GM10248 (cell line): ENCODE measurements around the gene PLA2G4A.

Experiments used
- CTCF ChIA-PET: fragments of 300-600 bp; sonication (Branson Sonifier 250); formaldehyde crosslinking; extraction: SDS; loops from one replicate; lab custom pipeline; 2021; ENCODE audit warnings: antibody characterized with exemption; lab: Yijun Ruan, JAX
- POLR2A ChIA-PET: fragments of 350-650 bp; sonication (Branson Sonifier 250); formaldehyde crosslinking; extraction: SDS; loops from one replicate; lab custom pipeline; 2020; ENCODE audit warnings: antibody characterized with exemption; lab: Yijun Ruan, JAX
- DNase-seq: peaks from one replicate; pipeline ENCODE4 v3.0.0; 2012; ENCODE audit errors: extremely low spot score
- TF ChIP-seq, protein P1 (sequence below): IDR thresholded peaks from 2 replicates; pipeline ENCODE4 v1.5.1; 2012; ENCODE audit warnings: mild to moderate bottlenecking, low read depth; ENCODE audit errors: extremely low read depth, missing control alignments, control extremely low read depth

Gene PLA2G4A

DNA sequence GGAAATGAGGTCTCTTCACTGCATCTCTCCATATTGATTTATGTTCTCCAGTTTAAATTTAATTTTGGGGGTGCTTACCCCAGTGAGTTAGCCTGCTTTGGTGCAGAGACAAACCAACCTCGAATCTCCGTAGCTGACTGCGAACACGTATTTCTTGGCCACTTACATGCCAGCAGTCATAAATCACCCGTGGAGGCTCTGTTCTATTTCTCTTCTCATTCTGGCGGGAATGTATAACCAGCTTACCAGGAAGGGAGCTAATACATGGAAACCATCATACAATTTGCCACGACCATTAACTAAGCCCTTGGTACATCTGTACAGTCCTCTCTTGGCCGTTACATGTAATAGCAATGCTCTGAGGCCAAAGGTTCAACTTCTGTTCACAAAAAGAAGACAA is 148.0 kb downstream of the PLA2G4A start:
- TF ChIP-seq, protein P1, sequence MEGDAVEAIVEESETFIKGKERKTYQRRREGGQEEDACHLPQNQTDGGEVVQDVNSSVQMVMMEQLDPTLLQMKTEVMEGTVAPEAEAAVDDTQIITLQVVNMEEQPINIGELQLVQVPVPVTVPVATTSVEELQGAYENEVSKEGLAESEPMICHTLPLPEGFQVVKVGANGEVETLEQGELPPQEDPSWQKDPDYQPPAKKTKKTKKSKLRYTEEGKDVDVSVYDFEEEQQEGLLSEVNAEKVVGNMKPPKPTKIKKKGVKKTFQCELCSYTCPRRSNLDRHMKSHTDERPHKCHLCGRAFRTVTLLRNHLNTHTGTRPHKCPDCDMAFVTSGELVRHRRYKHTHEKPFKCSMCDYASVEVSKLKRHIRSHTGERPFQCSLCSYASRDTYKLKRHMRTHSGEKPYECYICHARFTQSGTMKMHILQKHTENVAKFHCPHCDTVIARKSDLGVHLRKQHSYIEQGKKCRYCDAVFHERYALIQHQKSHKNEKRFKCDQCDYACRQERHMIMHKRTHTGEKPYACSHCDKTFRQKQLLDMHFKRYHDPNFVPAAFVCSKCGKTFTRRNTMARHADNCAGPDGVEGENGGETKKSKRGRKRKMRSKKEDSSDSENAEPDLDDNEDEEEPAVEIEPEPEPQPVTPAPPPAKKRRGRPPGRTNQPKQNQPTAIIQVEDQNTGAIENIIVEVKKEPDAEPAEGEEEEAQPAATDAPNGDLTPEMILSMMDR = no peak
- CTCF ChIA-PET = interaction anchor here (1.0 to 1.7 kb wide), 5 partner anchors 10 to 494 kb away, joined by 3 to 7 read pairs (median 4); no protein-coding TSS in a partner anchor
- DNase-seq = no peak
- POLR2A ChIA-PET = no interaction called here

DNA sequence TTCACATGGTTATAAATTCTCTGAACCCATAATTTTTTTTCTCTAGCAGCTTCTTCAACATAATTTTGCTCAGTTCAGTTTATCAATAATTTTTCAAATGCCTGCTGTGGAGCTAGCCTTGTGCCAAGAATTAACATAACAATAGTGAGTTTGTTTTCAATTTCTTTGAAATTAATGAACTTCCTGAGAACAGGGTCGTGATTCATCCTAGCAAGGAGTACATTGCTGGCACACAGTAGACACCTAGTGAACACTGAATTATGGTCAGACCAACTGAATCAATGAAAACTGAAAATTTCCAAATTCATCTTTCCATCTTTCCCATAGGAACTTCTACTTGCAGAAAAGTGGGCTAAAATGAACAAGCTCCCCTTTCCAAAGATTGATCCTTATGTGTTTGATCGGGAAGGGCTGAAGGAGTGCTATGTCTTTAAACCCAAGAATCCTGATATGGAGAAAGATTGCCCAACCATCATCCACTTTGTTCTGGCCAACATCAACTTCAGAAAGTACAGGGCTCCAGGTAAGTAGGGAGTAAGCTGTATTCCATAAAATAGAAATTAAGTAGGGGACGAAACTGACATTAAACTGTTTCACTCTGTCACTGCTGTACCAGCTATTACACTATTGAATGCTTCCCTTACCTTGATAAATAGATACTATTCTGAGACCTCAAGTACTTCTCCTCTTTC is 148.7 kb downstream of the PLA2G4A start:
- ChIA-PET POLR2A (no interaction called here), CTCF (interaction anchor here (1.0 to 1.7 kb wide), 5 partner anchors 9 to 495 kb away, joined by 4 to 7 read pairs (median 4); no protein-coding TSS in a partner anchor)
- TF ChIP-seq, protein P1 = no peak
- DNase-seq = no peak

DNA sequence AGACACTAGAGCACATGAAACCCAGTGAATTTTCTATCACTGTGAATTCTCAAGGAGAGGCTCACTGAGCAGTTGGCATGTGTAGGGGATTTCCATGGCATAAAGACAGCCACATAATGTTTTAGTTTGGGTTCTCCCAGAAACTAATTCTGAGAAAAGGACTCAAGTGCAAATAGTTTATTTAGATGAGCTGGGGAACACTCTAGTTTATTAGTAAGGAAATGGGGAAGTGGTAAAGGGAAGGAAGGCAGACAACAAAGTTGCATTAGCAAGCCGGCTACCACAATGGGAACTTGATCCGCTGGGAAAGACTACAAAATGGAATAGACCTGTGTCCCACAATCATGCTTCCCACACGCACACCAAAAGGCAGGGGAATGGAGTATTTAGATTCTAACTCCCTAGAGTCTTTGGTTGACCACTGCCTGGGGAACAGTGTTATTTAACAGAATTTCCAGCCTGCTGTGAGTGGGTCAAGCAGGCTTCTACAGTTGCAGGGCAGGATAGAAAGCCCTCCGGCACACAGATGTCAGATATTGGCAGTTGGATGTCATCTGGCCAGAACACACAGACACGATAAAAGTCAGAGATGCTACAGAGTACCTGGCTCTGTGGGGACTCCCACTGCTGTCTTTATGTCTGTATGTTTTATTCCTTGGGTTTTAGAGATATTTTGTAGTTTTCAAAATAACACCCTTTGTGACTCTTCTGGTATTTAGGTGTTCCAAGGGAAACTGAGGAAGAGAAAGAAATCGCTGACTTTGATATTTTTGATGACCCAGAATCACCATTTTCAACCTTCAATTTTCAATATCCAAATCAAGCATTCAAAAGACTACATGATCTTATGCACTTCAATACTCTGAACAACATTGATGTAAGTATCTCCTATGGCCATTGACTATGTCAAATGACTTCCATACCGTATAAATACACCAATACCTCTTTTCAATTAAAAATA is 150.1 kb downstream of the PLA2G4A start:
- TF ChIP-seq, protein P1 = no peak
- ChIA-PET POLR2A (no interaction called here), CTCF (no interaction called here)
- no peak for DNase-seq

DNA sequence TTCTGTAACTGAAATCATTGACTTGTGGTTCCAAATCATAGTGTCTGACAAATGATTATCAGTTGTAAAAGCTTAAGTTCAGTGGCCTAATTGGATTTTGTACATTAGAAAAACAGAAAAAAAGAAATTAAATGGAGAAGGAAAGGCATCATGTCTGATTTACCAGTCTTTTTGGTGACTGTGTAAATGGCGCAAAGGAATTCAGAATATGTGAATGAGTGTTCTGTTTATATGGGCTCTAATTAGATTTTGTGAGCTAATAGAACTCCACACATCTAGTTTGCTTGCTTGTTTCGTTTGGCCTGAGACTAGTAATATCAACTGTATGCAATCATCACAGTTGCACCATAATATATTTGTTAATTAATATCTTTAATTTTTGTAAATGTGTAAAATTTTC is 151.7 kb downstream of the PLA2G4A start:
- TF ChIP-seq, protein P1 = no peak
- CTCF ChIA-PET = no interaction called here
- no peak for DNase-seq
- POLR2A ChIA-PET = no interaction called here

DNA sequence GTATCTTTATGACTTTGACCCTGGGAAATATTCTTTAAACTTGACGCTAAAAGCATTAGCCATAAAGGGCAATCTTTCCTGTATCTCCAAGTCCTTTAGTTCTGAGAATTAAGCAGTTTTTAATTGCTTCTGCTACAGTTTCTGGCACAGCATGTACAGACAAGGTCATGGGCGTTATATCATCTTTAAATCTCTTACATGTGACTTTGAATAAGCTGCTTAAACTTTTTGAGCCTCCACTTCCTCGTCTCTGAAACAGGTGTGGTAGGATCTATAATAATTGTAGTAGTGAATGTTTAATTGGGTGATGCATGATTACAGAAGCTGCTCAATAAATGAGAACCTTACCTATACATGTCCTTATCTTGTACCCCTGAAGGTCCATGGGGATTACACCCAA is 153.4 kb downstream of the PLA2G4A start:
- ChIA-PET CTCF (interaction anchor here (1.5 kb wide), 1 partner anchor 301 kb away, joined by 3 read pairs; the partner anchor contains the start of gene PTGS2), POLR2A (no interaction called here)
- no peak for DNase-seq
- TF ChIP-seq, protein P1 = no peak

DNA sequence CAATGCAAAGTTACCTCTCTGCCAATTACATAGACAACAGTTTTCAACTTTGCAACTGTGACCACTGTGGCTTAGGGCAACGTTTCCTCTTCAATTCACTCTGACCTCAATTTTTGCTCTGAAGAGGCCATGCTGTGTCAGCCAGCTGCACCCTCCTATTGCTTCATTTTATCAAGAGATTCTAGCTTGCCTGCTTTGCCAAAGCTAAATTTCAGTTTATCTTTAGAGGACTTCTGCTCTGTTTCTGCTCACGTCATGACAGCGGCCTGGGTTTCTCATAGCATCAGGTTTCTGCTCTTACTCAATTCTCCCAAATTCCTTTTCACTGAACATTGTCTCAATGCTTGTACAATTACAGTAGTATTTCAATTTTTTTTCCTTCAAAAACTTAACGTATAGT is 154.6 kb downstream of the PLA2G4A start:
- ChIA-PET CTCF (interaction anchor here (0.9 to 1.5 kb wide), 3 partner anchors 48 to 303 kb away, joined by 3 read pairs; partner anchors contain the start of gene PTGS2), POLR2A (no interaction called here)
- TF ChIP-seq, protein P1 = no peak
- no peak for DNase-seq
